NCI-H460 (cell line): ENCODE measurements around the gene PFKFB2. TPM values are rescaled to one million over a fixed set of nuclear protein-coding genes. Genes with fewer than 3 reads are reported as not detected.
"Not testable (repeated sequence)": the region's sequence is repeated elsewhere in the genome, so short reads cannot be mapped to it uniquely, and the experiment has no call there.

Experiments used
- DNase-seq: peaks from one replicate; pipeline ENCODE4 v3.0.0-alpha.2; 2016; ENCODE audit warnings: low read depth; ENCODE audit errors: extremely low read depth
- total RNA-seq: library from RNA; depleted of rRNA; stranded (reverse); fragments of >200 nt; shearing (Covaris generic); gene quantifications from 2 replicates; pipeline ENCODE4 v1.2.3, GENCODE V29; 2014

The PFKFB2 gene
- total RNA-seq, 1 experiment from 2014 or later: 4.4 TPM

DNA sequence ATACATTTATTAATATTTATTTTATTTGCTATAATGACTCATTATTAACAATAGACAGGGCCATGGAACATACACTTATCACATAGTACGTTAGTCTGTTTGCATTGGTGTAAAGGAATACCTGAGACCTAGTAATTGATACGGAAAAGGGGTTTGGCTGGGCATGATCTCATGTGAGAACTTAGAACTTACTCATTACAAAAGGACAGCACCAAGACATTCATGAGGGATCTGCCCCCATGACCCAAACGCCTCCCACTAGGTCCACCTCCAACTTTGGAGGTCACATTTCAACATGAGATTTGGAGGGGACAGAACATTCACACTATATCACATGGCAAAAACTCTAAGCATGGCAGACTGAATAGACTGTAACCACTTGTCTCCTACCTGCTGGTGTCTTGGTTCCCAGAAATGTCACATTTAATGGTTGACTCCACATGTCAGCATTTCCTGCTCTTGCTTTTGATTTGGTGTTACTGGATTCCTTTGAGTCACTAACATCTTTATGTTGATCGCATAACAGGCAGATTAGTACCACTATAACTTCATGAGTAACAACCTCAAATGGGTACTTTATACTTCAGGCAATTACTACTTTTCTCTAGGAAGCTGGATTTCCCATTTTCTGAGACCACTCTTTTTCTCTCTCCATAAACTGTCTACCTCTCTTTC lies 17.1 kb upstream of the PFKFB2 start:
- DNase-seq: no peak

DNA sequence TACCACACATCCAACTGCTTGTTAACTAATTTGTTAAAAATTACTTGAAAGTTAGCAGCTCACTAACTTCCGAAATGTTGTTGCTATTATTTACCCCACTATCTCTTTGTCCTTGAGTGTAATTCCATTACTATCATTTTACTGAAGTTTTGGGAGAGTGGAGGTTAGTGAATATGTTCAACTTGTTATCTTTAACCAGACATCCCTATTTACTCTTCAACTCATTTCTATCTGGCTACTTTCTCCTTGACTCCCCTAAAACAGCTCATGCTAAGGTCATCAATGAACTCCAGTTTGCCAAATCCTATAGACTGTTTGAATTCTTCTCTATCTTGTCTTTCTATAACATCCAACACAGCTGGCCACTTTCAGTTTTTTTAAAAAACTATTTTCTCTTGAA lies 16.2 kb upstream of the PFKFB2 start:
- no peak for DNase-seq

DNA sequence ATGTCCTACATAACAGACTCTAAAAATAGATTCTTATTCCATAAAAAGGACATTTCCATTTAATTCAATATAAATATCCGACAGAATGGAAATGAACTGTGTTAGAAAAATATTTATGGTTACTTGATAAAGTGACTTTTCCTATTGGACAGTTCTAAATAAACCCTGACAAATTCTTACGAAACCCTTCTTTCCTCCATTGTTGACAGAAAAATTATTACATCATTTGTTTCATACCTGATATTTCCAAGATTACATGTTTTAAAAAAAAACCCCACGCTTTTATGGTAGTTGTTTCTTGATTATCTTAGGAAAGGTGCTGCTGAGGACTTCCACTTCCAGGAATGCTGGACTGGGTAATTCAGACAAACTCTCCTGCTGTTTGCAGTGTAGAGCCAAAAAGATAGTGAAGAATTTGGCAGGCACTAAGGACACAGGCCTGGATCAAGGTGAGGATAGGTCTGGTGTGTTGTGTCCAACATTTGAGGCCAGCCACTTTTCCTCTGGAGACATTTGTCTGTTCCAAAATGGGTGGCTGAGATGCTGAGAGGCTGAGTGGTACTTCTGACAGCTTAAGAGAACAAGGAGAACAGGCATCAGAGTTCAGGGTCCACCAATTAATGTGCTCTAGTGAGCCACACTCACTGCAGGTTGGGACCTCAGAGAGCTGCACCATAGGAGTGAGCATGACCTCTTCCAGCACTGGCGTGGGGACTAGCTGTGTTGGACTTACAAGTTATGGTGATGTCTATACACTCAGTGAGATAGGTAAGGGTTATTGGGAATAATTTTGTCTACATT lies 13.5 kb upstream of the PFKFB2 start:
- no peak for DNase-seq

DNA sequence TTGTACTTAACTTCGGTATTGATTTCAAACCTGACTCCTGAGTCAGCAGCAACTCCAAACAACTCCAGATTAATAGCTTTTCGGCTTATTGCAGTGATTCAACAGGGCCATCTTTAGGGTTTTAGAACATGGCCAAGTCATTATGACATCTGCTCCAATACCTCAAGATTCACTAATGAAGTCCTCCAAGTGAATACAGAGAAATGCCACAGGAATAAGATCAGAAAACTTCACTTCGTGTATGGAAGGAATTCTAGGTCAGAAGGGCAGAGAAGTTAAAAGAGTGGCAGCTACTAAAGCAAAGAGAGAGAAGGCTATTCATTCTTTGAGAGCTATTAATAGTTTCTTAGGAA lies 12.9 kb upstream of the PFKFB2 start:
- no peak for DNase-seq

DNA sequence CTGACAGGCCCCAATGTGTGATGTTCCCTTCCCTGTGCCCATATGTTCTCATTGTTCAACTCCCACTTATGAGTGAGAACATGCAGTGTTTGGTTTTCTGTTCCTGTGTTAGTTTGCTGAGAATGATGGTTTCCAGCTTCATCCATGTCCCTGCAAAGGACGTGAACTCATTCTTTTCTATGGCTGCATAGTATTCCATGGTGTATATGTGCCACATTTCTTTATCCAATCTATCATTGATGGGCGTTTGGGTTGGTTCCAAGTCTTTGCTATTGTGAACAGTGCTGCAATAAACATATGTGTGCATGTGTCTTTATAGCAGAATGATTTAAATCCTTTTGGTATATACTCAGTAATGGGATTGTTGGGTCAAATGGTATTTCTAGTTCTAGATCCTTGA lies 11.7 kb upstream of the PFKFB2 start:
- not testable (repeated sequence) for DNase-seq

DNA sequence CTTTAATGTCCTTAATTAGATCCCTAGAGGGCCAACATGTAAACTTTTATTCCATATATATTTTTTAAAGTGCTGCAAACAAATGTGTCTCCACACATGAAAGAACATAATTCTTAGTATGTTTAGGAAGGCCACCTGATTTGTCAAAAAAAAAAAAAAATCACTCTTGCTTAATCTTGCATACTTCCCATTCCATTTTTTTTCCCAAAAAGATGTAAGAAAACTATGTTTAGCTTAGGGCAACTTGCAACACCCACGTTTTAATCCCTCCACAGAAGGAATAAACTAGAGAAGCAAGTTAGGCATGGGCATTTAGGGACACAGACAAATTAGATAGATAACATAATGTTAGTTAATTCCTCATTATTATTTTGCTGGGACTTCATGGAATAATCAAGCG lies 7.6 kb upstream of the PFKFB2 start:
- DNase-seq: no peak

DNA sequence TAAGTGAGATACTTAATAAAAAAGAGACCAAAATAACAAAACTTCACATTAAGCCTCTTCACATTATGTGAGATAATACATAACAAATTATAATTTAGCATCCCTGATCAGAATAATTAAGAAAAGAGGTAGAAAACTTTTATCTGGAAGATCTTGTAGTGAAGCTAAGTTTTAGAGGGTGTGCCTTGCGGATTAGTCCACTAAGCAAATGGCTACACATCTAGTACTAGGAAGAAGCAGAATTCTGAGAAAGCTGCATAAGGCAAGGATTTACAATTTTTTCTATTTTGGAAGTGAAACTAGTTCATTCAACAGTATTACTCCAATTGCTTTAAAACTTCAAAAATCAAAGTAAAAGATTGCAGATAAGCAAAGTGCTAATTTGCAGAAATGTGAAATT lies 5.6 kb upstream of the PFKFB2 start:
- no peak for DNase-seq

DNA sequence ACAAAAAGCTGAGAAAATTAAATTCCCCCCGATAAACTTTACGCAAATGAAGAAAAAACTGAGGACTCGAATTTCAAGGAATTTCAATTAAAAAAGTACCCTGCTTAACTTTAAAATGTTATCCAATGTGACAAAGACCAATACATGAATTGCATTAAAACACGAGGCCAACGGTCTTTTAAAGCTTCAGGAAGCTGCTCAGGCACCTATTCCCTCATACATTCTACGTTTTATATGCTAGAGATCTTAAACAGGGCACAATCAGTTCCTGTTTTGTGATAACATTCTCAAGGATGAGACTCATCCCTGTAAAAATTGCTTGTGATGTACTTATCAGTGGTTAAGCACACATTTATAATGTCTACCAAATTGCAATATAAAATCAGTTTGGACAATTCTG lies 5.0 kb upstream of the PFKFB2 start:
- no peak for DNase-seq

DNA sequence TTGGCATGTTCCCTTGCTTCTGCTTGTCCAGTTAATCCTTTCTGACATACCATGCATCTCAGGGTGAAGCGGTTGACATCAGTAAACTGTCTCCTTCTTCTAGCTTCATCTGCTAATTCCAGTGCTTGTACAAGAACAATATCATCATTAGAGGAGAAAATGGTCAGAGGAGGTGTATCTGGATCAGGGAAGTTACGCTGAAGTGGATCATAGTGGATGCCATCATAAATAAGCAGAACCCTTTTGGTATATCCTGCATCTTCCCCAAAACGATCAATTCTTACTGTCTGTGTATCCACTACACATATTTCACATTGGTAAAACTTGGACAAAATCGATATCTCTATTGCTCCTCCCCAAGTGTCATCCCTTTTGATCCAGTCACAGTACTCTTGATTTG lies 4.0 kb upstream of the PFKFB2 start:
- DNase-seq: no peak

DNA sequence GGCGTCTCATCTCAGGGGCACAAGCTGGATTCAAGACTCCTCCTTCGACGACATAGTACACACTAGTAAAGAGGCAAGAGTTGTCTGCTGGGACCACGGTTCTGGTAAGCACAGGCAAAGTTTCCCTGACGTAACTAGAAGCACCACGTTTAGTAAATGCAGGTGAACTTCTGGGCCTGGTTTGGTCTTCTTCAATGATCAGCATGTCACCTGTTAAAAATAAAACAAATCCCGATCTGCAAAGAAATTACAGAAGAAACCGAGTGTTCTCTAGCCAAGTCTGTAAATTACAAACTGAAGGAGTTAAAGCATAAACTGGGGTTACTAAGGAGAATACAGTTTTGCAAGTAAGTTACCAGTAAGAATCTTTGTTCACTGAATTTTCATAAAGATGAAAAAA lies 3.6 kb upstream of the PFKFB2 start:
- no peak for DNase-seq

DNA sequence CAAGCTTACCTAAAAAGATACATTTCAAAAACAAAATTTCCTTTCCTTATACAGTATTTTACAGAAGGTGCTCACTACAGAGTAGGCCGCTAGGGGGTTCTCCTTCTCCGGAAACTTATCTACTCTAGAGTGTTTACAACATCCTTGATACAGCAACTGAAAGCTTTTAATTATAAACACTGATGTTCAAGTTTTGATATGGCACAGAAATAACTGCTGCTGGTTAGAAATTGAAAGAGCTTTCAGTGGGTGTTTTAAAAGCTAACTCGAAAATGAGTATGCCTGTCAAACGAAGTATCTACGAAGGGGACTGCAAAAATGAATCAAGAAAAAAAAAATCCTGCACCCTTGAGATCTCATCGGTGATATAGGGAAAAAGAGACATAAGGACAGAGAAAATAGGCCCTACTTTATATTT lies 3.1 kb upstream of the PFKFB2 start:
- DNase-seq: peak; percentile 66

DNA sequence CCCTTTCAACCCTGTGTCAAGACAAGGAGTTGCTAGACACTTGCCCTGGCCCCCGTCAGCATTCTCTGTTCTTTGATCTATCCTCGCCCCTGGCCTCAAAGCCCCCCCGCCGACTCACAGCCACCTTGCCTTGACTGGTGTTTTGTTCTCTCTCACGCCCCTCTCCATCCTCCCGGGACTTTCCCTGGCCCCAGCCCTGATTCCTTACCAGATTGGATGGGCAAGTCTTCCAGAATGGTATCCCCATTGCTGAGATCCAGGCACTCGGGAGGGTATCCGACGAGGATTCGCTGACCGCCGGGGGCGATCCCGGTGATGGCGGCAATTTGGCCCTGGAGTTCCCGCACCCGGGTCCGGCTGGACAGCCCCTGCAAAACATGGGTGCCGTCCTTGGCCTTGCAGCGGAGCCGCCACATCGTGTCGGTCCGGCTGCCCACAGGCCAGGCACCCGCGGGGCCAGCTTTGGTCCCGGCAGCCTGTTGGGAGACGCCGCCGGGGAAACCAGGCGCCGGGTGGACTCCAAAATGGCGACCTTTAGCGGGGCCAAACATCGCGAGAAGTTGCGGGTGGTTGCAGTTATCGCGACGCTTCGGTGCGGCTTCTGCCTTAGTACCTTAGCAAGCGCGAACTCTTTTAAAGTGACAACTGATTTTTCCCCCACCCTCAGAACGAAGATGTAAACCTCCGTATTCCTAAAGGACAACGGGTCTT lies 2.4 kb upstream of the PFKFB2 start:
- DNase-seq: peak; percentile 94

DNA sequence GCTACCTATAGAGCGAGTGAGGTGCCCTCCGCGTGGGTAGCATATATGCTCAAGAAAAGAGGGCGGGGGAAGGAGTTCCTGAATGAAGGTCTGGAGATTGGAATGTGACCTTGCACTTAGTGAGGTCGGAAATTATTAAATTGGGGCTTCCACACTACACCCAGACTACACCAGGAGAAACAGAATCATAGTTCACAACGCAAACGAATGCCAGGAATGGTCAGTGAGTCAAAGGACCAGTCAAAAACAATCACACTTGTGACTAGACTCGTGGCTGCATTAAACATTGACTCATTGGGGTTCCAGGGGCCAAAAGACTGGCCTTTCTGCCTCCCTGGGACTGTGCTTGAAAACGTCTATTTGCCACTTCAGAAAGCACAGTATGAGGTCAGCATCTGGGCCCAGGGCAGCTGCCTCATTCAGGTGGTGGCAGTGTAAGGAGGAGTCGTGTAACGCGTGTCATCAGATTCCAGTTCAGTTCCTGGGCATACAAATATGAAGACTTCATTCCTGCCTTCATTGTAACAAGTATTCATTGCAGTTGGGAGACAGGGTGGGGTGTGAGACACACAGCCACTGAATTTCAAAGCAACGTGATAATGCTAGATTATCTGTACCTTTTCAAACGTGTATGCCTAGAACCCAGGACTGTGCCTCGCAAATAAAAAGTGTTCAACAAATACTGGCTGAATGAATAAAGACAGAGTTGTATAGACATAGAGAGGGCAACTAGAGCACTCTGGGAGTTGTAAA lies 1.7 kb upstream of the PFKFB2 start, which contains the start of gene YOD1:
Gene YOD1 (minus strand): TSS at position 18 of the 753 bp plus-strand sequence. CDS start 178 bp downstream, outside the sequence.
- peak; percentile 20 for DNase-seq

DNA sequence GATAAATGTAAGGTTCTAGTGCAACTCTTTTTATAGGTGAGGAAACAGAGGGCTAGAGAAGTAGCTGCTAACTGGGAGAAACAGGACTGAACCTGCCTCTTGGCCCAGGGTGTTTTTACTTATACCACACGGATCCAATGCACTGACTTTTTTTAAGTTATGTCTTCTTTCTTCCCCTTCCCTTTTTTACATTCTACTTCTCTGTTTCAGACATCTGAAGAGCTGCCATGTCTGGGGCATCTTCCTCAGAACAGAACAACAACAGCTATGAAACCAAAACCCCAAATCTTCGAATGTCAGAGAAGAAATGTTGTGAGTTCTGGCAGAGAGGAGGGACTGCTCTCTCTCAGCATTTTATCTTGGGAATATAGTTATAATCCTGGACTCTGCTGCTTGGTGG lies 1.4 kb downstream of the PFKFB2 start:
- no peak for DNase-seq

DNA sequence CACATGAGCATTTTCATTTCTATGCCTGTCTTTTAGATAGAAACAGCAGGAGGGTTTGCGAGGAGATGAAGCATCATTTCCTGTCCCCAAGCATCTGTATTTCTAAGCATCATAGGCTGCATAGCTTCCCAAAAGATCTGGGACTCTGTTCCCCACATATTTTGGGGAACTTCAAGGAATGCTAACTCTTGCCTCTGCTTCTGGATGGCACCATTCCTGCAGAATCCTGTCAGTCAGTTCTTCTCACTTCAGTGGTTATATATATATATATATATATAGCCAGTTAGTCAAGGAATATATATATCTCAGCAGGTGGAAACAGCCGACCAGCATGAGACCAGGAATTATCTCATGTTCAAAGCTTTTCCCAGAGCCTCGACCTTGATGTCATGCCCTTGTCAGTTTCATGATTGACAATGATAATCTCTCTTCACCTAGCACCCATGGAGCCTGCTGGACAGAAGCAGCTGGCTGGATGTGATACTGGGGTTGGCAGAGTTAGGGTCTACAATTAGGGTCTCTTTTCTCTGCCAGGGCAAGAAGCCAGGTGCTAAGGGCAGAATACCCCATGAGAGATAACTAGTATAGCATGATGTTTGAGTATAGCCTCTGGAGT lies 2.4 kb downstream of the PFKFB2 start:
- DNase-seq: no peak

DNA sequence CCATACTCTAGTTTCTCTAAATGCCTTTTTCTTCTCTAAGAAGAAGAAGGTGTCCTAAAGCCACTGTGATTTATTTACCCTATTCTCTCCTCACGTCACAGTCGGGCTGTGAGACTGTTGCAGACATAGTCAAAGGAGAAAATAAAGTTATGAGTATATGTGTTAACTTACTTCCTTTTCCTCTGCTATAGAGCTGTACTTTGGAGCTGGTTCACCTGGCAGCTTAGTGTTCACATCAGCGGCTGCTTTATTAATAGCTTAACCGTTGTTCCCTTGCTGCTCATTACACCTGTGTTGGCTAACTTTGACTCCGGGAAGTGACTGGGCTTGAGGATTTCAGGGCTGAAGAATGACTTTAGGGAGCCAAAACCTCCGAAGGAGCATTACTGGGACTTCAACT lies 3.6 kb downstream of the PFKFB2 start:
- no peak for DNase-seq

DNA sequence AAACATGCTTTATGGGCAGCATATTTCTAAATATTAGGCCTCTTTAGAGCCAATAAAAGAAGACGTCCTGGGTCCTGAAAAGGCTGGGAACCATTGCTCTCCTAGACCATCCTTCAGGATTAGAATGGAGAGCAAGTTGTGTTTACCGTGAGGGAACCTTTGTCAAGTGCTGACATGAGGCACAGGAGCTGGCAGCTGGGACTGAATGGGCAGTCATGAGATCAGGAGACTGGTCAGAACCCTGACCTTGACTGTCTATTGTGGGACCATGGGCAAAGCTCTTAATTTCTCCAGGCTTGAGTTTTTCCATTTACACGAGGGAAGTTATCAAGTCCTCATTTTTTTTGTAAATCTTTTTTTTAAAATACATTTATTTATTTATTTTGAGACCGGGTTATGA lies 5.2 kb downstream of the PFKFB2 start:
- DNase-seq: no peak

DNA sequence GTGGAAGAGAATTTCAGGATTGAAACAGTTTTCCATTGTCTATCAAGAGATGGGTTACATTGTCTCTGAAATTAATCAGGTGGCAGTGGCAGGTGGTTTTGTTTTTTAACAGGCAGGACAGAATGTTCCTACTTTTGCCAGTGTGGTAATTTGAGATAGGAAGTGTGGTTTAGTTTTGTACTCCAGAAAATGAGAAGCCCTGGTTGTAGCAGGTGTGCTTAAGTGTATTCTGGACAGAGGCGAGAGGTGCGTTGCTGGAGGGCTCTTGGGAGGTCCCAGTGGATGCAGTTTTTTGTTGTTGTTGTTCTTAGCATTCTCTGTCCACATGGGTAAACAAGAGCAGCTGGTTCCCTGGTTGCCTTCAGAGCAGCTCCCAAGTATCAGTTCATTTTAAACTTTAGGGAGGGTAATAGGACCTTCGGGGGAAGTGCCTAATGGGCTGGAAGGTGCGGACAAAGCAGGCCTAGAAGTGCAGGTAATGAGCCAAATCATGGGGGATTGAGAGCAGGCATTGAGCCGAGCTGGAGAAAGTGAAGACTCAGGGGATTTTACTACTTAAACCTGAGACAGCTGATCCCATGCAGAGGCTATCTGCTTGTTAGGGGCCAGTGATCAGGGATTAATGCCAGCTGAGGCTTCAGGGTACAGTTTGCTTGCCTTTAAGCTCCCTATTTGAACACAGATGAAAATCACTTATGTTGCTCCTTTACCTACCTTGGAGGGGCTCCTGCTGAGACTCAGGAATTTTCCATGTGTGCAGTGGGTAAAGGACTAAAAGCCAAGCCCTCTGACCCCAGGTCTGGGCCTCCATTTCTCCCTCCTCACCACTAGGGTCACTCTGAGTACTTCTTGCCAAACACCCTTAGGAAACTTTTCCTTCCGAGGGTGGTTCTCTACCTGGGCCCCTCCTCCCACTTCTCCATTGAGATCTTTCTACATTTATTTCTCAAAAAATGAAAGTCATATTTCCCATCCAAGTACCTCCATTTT lies 6.1 kb downstream of the PFKFB2 start:
- no peak for DNase-seq

DNA sequence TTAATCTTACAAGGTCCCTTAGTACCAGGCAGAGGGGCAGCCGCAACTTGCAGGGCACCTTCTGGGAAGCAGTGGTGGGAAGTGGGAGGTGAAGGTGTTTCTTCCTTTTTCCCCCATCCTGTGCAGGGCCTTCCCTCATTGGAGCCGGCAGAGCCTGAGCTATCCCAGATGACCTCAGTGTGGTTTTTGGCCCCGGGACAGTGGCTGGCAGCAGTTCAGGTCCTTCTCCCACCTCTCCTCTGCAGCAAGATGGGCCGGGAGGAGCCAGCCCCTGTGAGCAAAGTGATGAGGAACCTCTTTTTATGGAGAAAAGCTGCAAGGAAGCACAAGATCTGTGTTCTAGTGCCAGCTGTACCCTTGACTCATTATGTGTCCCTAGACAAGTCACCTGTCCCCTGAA lies 6.8 kb downstream of the PFKFB2 start:
- DNase-seq: no peak
